NCI-H2081 (cell line): ENCODE measurements around the gene AXL.
"Not testable (repeated sequence)": the region's sequence is repeated elsewhere in the genome, so short reads cannot be mapped to it uniquely, and the experiment has no call there.

Experiments
- DNase-seq, 2 experiments: peaks; one replicate each; lab custom pipeline; 2025; lab: John Stamatoyannopoulos, UW

AXL gene

GRCh38 chr19:41218615-41219507, at the start of gene AXL:
Gene AXL, plus strand, starts transcription at chr19:41219223. Its CDS starts 170 bp downstream, at chr19:41219393.
- no peak for DNase-seq

GRCh38 chr19:41172297-41173164, 46.5 kb upstream of the AXL start:
- no peak for DNase-seq

- DNase-seq, result no peak
These were observed 44.6 kb upstream of the AXL start for GRCh38 chr19:41174297-41174928.

GRCh38 chr19:41175801-41176777, 42.9 kb upstream of the AXL start:
- DNase-seq, result no peak

GRCh38 chr19:41180173-41180572, 38.9 kb upstream of the AXL start:
- not testable (repeated sequence) for DNase-seq

- no peak for DNase-seq
These were observed 31.8 kb upstream of the AXL start for GRCh38 chr19:41186971-41187883.

- no peak for DNase-seq
These were observed 31.1 kb upstream of the AXL start for GRCh38 chr19:41187884-41188279.

GRCh38 chr19:41189425-41190065, 29.5 kb upstream of the AXL start:
- no peak for DNase-seq

- no peak for DNase-seq
These were observed 26.2 kb upstream of the AXL start, which contains the start of gene CYP2S1 for GRCh38 chr19:41192574-41193429. Gene CYP2S1, plus strand, starts transcription at chr19:41193219. Its CDS starts 46 bp downstream, at chr19:41193265.

- no peak for DNase-seq
These were observed 25.4 kb upstream of the AXL start for GRCh38 chr19:41193430-41194156.

- DNase-seq, result no peak
These were observed 24.9 kb upstream of the AXL start for GRCh38 chr19:41194157-41194552.

GRCh38 chr19:41195675-41196497, 23.1 kb upstream of the AXL start:
- DNase-seq, result no peak

- DNase-seq, result no peak
These were observed 20.5 kb upstream of the AXL start for GRCh38 chr19:41198559-41198958.

- no peak for DNase-seq
These were observed 15.7 kb upstream of the AXL start for GRCh38 chr19:41203371-41203770.

- DNase-seq, result peak; percentile 28 to 57
These were observed 14.7 kb upstream of the AXL start for GRCh38 chr19:41204338-41204737.

GRCh38 chr19:41205995-41206394, 13.0 kb upstream of the AXL start:
- DNase-seq, result no peak

- DNase-seq, result no peak
These were observed 12.6 kb upstream of the AXL start for GRCh38 chr19:41206456-41206855.
